Measurements from ENCODE around the gene TRIM2. TPM values are rescaled to one million over a fixed set of nuclear protein-coding genes. Genes with fewer than 3 reads are reported as not detected.

The TRIM2 gene
- total and polyA plus RNA-seq, 2 donors from 2014 or later = 23.3 to 122 TPM

- intact Hi-C loops (cut with DNase I) = no loop called here
- H3K27ac ChIP-seq (ENCODE audit: low read depth in 2 of 2, low read length in 2 of 2) = no peak overlapping the region
- no peaks in the 10 kb centered on the region for H3K36me3 ChIP-seq (ENCODE audit: control insufficient read depth in 2 of 3, insufficient read depth in 3 of 3, low read length in 3 of 3)
Observed at GRCh38 chr4:153276971-153277370, 72.7 kb downstream of the TRIM2 start.

DNA sequence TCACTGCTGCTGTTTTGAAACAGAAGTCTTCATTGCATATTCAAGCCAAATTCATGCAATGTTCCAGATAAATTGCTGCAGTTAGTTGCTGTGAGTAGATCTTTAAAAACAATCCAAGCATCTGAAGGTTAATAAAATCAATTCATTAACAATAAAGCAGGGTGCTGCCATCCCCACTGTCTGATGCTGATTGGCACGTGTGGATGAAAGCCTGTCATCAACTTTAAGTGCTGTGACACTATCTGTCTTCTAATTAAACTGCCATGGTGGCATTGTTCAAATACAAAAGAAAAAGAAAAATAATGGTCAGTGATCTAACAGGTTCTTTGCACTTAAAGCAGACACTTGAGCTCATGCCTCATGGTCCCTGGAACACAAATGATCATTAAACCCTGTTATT is 77.2 kb downstream of the TRIM2 start:
- Histone ChIP-seq H3K27ac (ENCODE audit: low read depth in 2 of 2, low read length in 2 of 2) (no peak overlapping the region), H3K36me3 (ENCODE audit: control insufficient read depth in 2 of 3, insufficient read depth in 3 of 3, low read length in 3 of 3) (peaks cover 0 to 4% (median 3%) of the 10 kb centered on the region in 3 donors), H3K27me3 (ENCODE audit: control insufficient read depth, insufficient read depth, low read length) (no peaks in the 10 kb centered on the region), H3K4me3 (ENCODE audit: low read length in 3 of 3) (no peak overlapping the region), H3K4me1 (ENCODE audit: control insufficient read depth in 2 of 3, insufficient read depth in 2 of 3, low read depth in 1 of 3, low read length in 3 of 3) (no peaks in the 10 kb centered on the region), H3K9ac (ENCODE audit: low read length in 3 of 3) (no peak overlapping the region), H3K9me3 (ENCODE audit: control insufficient read depth in 2 of 3, insufficient read depth in 1 of 3, low read length in 3 of 3) (peaks cover 0 to 5% (median 2%) of the 10 kb centered on the region in 3 donors)
- TF ChIP-seq, protein P1, sequence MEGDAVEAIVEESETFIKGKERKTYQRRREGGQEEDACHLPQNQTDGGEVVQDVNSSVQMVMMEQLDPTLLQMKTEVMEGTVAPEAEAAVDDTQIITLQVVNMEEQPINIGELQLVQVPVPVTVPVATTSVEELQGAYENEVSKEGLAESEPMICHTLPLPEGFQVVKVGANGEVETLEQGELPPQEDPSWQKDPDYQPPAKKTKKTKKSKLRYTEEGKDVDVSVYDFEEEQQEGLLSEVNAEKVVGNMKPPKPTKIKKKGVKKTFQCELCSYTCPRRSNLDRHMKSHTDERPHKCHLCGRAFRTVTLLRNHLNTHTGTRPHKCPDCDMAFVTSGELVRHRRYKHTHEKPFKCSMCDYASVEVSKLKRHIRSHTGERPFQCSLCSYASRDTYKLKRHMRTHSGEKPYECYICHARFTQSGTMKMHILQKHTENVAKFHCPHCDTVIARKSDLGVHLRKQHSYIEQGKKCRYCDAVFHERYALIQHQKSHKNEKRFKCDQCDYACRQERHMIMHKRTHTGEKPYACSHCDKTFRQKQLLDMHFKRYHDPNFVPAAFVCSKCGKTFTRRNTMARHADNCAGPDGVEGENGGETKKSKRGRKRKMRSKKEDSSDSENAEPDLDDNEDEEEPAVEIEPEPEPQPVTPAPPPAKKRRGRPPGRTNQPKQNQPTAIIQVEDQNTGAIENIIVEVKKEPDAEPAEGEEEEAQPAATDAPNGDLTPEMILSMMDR (IDR thresholded peaks at IDR 0.05; ENCODE audit: borderline replicate concordance, extremely low read depth, insufficient read depth) = no peak
- no peak for DNase-seq
- FAIRE-seq = no peak
- intact Hi-C loops (cut with DNase I) = no loop called here

More at GRCh38 chr4:153276971-153277370, 72.7 kb downstream of the TRIM2 start:
- Histone ChIP-seq H3K9me3 (ENCODE audit: control insufficient read depth in 2 of 3, insufficient read depth in 1 of 3, low read length in 3 of 3) (no peaks in the 10 kb centered on the region), H3K27me3 (ENCODE audit: control insufficient read depth, insufficient read depth, low read length) (no peaks in the 10 kb centered on the region), H3K4me1 (ENCODE audit: control insufficient read depth in 2 of 3, insufficient read depth in 2 of 3, low read depth in 1 of 3, low read length in 3 of 3) (peaks cover 0 to 21% (median 8%) of the 10 kb centered on the region in 3 donors), H3K9ac (ENCODE audit: low read length in 3 of 3) (no peak overlapping the region), H3K4me3 (ENCODE audit: low read length in 3 of 3) (no peak overlapping the region)
- FAIRE-seq (no peak), DNase-seq (no peak)
- TF ChIP-seq, protein P1 (IDR thresholded peaks at IDR 0.05; ENCODE audit: borderline replicate concordance, extremely low read depth, insufficient read depth) = no peak

DNA sequence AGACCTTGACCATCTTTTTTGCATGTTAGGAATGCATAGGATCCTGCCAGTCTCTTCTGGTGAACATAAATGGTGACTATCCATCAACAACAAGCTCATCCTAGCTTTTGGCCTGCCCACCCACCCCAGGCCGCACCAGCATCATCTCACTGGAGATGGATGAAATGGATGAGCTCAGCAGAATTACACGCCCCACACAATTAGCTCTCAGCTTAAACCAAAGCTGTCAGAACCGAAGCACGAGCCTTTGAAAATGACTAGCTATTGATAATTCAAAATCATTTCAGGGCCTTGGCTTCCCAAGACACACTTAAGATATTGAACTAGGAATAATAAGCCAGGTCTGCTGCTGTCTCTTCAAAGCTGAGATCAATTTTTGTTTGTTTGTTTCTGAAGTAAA is 77.8 kb downstream of the TRIM2 start:
- H3K27me3 ChIP-seq (ENCODE audit: control insufficient read depth, insufficient read depth, low read length) = no peaks in the 10 kb centered on the region
- TF ChIP-seq, protein P1 (IDR thresholded peaks at IDR 0.05; ENCODE audit: borderline replicate concordance, extremely low read depth, insufficient read depth) = no peak
- no peak overlapping the region for H3K9ac ChIP-seq (ENCODE audit: low read length in 3 of 3)
- intact Hi-C loops (cut with DNase I) = no loop called here
- no peaks in the 10 kb centered on the region for H3K4me1 ChIP-seq (ENCODE audit: control insufficient read depth in 2 of 3, insufficient read depth in 2 of 3, low read depth in 1 of 3, low read length in 3 of 3)
- no peak for DNase-seq
- FAIRE-seq = no peak
- H3K36me3 ChIP-seq (ENCODE audit: control insufficient read depth in 2 of 3, insufficient read depth in 3 of 3, low read length in 3 of 3) = peaks cover 0 to 4% (median 3%) of the 10 kb centered on the region in 3 donors
- H3K4me3 ChIP-seq (ENCODE audit: low read length in 3 of 3) = no peak overlapping the region
- no peak overlapping the region for H3K27ac ChIP-seq (ENCODE audit: low read depth in 2 of 2, low read length in 2 of 2)
- H3K9me3 ChIP-seq (ENCODE audit: control insufficient read depth in 2 of 3, insufficient read depth in 1 of 3, low read length in 3 of 3) = peaks cover 0 to 5% (median 2%) of the 10 kb centered on the region in 3 donors

- no peaks in the 10 kb centered on the region for H3K27me3 ChIP-seq (ENCODE audit: control insufficient read depth, insufficient read depth, low read length)
- intact Hi-C loops (cut with DNase I) = no loop called here
- no peak overlapping the region for H3K4me3 ChIP-seq (ENCODE audit: low read length in 3 of 3)
- no peaks in the 10 kb centered on the region for H3K4me1 ChIP-seq (ENCODE audit: control insufficient read depth in 2 of 3, insufficient read depth in 2 of 3, low read depth in 1 of 3, low read length in 3 of 3)
- TF ChIP-seq, protein P1 (IDR thresholded peaks at IDR 0.05; ENCODE audit: borderline replicate concordance, extremely low read depth, insufficient read depth) = no peak
- no peak for FAIRE-seq
- no peak overlapping the region for H3K27ac ChIP-seq (ENCODE audit: low read depth in 2 of 2, low read length in 2 of 2)
- DNase-seq = no peak
- H3K36me3 ChIP-seq (ENCODE audit: control insufficient read depth in 2 of 3, insufficient read depth in 3 of 3, low read length in 3 of 3) = peaks cover 0 to 4% (median 3%) of the 10 kb centered on the region in 3 donors
- H3K9me3 ChIP-seq (ENCODE audit: control insufficient read depth in 2 of 3, insufficient read depth in 1 of 3, low read length in 3 of 3) = peaks cover 0 to 5% (median 2%) of the 10 kb centered on the region in 3 donors
- H3K9ac ChIP-seq (ENCODE audit: low read length in 3 of 3) = no peak overlapping the region
Observed at GRCh38 chr4:153283260-153283659, 79.0 kb downstream of the TRIM2 start.

Data from kidney (tissue), 14 donors.